Renal pelvis (tissue), 4 donors: ENCODE data around the gene BRD7. TPM values are rescaled to one million over a fixed set of nuclear protein-coding genes. Genes with fewer than 3 reads are reported as not detected.

Source experiments
- DNase-seq: peaks from one replicate; pipeline ENCODE4 v3.0.0-alpha.2; 2013
- polyA plus RNA-seq, 3 donors: library from polyadenylated mRNA; unstranded; fragments of 120-200 nt; gene quantifications; one replicate each; pipeline ENCODE4 v1.2.1, GENCODE V29; 2013; ENCODE audit not compliant: insufficient read length in 3 of 3

Gene BRD7
- polyA plus RNA-seq, 3 donors, result 101 to 116 (median 114) TPM

DNA sequence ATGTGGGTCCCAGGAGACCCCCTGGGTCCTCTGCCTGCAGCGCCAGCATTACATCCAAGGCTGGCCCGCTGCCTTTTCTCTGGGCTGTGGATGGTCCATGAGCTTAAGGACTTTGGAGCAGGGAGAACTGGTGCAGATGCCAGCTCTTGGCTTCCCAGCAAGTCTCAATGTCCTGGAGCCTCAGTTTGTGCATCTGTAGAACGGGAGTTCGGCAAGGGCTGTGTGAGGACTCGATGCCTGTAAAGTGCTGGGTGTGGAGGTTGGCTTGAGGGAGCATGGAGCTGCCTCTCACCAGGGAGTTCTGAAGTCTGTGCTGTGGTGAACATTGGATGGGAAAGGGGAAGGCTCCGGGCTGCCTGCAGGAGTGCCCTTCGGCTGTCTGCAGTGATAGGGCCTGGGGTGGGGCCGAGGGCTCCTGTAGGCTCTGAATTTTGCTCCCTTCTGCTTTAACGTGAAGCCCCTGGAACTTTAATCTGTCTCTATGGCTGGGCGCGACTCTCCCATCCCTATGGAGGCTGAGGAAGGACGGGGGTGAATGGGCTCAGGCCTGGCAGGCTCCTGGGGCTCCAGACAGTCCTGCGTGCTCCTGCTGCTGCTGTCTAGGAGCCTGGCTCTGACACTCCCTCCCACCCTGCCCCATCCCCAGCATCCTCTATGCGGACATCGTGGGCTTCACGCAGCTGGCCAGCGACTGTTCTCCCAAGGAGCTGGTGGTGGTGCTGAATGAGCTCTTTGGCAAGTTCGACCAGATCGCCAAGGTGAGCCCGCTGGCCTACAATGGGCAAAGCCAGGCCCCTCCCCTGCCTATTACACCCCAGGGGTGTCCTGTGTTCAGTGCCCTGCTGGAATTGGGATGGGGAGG, 74.6 kb downstream of the BRD7 start:
- no peak for DNase-seq

GRCh38 chr16:50293041-50293783, 75.6 kb downstream of the BRD7 start:
- no peak for DNase-seq

DNA sequence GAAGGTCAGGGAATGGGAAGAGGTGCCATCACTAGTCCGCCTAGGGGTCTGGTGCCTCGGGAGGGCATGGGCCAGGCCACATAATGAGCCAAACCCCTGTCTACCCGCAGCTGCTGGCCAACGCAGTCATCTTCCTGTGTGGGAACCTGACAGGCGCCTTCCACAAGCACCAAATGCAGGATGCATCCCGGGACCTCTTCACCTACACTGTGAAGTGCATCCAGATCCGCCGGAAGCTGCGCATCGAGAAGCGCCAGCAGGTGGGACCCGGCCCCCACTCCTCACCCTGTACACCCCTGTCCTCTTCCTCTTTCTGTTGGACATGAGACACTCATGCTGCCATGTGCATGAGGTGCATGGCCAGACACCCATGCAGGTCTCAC, 76.2 kb downstream of the BRD7 start:
- DNase-seq, result no peak

GRCh38 chr16:50291719-50292565, 76.8 kb downstream of the BRD7 start:
- no peak for DNase-seq

GRCh38 chr16:50290856-50291255, 77.9 kb downstream of the BRD7 start:
- DNase-seq, result no peak

DNA sequence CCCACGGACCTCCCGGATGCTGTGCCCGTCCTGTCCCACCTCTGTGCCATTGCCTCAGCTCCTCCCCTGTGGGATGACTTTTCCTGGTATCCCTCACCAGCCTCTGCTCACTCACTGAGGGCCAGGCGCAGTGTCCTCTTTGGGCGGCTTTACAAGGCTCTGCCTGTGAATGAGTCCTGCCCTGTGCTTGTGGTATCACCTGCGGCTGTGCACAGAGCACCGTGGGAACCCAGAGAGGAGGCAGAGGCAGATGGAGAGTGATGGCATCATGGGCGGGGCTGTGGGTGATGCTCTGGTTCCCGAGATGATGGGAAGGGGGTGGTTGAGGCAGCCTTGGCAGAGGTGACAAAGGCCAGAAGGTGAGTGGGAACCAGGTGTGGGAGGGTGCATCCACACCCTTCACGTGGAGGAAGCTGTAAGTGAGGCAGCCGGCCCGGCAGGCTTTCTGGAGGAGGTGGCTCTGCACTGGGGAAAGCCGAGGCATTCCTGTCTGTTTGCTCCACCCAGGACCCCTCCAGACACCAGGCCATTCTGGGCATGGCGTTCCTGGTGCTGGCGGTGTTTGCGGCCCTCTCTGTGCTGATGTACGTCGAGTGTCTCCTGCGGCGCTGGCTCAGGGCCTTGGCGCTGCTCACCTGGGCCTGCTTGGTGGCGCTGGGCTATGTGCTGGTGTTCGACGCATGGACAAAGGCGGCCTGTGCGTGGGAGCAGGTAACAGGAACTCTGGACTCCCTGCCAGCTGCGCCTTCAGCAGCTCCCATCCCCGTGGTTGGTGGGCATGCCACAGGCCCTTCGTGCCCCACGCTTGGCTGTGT, 78.6 kb downstream of the BRD7 start:
- no peak for DNase-seq

- no peak for DNase-seq
These were observed 79.9 kb downstream of the BRD7 start for GRCh38 chr16:50288920-50289319.

GRCh38 chr16:50288026-50288425, 80.8 kb downstream of the BRD7 start:
- no peak for DNase-seq

- DNase-seq, result no peak
These were observed 82.1 kb downstream of the BRD7 start for GRCh38 chr16:50286681-50287080.

- no peak for DNase-seq
These were observed 83.3 kb downstream of the BRD7 start for GRCh38 chr16:50285406-50286003.

GRCh38 chr16:50284131-50284911, 84.5 kb downstream of the BRD7 start:
- no peak for DNase-seq

DNA sequence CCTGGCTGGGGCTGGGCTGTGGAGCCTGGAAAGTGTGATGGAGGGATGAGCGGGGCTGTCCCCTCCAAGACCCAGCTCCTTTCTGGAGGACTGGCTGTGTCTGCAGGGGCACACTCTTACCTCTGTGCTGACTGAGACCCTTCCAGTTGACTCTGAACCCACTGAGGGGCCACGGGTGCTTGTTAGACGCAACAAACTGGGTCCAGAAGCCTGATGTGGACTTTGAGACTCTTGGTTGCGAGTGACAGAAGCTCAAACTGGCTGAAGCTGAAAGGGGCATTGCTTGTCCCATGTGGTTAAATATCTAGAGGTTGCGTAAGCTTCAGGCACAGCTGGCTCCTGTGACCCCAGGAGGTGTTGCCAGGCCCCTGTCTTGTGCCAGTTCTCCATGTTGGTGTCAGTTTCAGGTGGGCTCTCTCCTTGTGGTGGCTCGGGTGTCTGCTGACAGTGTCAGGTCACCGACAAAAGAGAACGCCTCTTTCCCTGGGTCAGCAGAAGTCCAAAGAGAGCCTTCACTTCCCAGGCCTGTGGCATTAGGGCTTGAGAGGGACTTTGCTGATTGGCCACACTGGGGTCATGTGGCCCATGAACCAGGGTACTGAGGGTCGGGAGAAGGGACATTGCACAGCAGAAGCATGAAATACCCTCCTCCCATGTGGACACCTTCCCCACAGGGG, 85.7 kb downstream of the BRD7 start:
- DNase-seq, result no peak

GRCh38 chr16:50282010-50282538, 86.7 kb downstream of the BRD7 start:
- DNase-seq, result no peak

DNA sequence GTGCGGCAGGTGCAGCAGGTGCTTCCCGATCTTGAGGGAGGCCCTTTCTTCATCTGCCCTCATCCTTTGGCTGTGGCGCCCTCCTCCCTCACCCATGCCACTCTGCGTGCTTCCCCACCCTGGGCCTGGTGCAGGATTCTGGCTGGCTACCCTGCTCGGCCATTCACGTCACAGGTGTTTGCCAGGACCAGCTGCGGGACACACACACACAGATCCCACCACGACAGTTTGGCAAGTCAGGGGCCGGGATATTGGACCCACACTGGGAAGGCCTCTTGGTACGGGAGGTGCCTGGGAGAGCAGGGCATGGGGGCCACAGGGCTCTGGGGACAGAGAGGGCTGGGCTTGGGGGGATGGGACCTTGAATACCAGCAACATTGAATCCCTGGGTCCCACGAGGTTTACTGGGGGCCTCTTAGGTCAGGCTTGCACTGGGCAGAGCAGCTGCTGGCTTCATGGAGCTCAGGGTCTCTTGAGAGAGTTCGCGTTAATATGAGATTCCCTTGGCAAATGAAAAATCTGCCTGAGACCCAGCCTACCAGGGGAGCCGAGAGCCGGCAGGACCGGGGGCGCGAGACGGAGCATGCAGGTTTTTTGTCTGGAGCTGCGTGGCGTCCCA, 87.3 kb downstream of the BRD7 start:
- DNase-seq, result no peak

GRCh38 chr16:50280932-50281331, 87.9 kb downstream of the BRD7 start:
- no peak for DNase-seq

GRCh38 chr16:50279504-50279865, 89.3 kb downstream of the BRD7 start:
- no peak for DNase-seq

GRCh38 chr16:50278251-50278650, 90.5 kb downstream of the BRD7 start:
- no peak for DNase-seq

DNA sequence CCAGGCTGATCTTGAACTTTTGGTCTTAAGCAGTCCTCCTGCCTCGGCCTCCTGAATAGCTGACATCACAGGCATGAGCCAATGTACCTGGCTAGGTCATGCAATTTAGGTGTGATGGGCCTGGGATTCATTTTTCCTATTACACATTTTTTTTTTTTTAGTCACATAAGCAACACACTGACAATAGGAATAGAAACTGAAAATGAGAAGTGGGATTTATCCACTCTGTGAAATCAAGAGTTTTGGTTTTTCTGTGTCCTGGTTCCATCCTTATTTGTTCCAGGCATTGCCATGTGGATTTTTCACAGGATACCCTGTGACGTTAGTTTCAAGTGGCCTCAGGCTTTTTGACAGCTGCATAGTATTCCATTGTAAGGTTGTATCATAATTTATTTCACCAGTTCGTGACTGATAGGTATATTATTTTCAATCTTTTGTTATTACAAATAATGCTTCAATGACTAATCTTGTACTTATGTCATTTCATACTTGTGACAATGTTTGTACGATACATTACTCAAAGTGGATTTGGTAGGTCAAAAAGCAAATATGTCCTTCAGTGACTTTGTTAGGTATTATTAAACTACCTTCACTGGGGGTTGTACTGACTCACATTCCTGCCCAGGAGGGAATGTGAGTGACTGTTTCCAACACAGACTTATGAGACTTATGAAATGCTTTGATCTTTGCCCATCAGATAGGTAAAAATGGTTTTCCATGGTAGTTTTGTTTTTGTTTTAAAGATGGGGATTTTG, 91.8 kb downstream of the BRD7 start:
- no peak for DNase-seq
